Mammary epithelial cell (primary cell): ENCODE data around the gene LYPD1.

Experiments
- EZH2 ChIP-seq: IDR thresholded peaks from 2 replicates; pipeline ENCODE4 v1.6.1; 2012; ENCODE audit warnings: low read length, inconsistent platforms, borderline replicate concordance
- TF ChIP-seq, protein P1 (sequence below), 2 donors: IDR thresholded peaks in 1 of 2; conservative IDR thresholded peaks in 1 of 2; 2 replicates each; pipeline ENCODE4 v1.5.1; 2011 to 2012; ENCODE audit warnings: inconsistent platforms in 2 of 2, low read length in 2 of 2, mild to moderate bottlenecking in 2 of 2, control low read depth in 1 of 2, low read depth in 1 of 2; ENCODE audit not compliant: insufficient read depth in 1 of 2; ENCODE audit errors: extremely low read depth in 1 of 2

DNA sequence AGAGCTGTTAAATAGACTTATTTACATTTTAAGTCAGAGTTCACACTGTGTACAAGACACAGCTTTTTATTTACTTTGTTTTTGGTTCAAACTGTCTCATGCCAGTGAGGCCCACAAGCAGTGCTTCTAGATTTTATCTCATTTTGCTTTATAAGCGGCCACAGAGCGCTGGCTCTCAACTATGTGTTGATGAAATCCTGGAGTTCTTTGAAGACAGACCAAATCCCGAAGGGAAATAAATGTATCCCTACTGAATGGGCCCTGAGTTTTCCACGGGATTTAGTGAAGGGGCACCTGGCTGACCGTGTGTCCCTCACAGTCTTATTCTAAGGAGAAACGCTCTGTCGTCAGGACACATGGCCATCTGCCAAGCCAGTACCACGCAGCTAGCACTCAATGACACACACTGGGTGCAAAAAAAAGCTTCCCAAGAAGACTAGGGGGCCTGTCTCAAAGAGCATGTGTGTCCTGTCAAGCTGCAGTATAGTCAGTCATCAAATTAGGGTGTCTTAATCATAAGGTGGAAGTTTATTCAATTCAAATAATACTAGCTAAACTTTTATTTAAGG lies 23.4 kb downstream of the LYPD1 start:
- TF ChIP-seq, protein P1, sequence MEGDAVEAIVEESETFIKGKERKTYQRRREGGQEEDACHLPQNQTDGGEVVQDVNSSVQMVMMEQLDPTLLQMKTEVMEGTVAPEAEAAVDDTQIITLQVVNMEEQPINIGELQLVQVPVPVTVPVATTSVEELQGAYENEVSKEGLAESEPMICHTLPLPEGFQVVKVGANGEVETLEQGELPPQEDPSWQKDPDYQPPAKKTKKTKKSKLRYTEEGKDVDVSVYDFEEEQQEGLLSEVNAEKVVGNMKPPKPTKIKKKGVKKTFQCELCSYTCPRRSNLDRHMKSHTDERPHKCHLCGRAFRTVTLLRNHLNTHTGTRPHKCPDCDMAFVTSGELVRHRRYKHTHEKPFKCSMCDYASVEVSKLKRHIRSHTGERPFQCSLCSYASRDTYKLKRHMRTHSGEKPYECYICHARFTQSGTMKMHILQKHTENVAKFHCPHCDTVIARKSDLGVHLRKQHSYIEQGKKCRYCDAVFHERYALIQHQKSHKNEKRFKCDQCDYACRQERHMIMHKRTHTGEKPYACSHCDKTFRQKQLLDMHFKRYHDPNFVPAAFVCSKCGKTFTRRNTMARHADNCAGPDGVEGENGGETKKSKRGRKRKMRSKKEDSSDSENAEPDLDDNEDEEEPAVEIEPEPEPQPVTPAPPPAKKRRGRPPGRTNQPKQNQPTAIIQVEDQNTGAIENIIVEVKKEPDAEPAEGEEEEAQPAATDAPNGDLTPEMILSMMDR (conservative IDR thresholded peaks at IDR 0.05 in 1 of 2, IDR thresholded peaks at IDR 0.05 in 1 of 2; ENCODE audit: extremely low read depth in 1 of 2, insufficient read depth in 1 of 2, low read depth in 1 of 2, low read length in 2 of 2), result no peak
- no peak for TF ChIP-seq EZH2
